CD4-positive, alpha-beta T cell treated with Interleukin-17A for 4 hours (primary cell): ENCODE measurements around the gene CLEC2L.

Experiments
- DNase-seq: peaks from one replicate; pipeline ENCODE4 v3.0.0-alpha.2; 2020; ENCODE audit warnings: mixed read lengths

Gene CLEC2L

GRCh38 chr7:139523199-139523941 is at the start of gene CLEC2L:
TSS of gene CLEC2L (plus strand) at chr7:139523685. CDS start at chr7:139523928, 243 bp downstream.
- DNase-seq, result no peak

DNA sequence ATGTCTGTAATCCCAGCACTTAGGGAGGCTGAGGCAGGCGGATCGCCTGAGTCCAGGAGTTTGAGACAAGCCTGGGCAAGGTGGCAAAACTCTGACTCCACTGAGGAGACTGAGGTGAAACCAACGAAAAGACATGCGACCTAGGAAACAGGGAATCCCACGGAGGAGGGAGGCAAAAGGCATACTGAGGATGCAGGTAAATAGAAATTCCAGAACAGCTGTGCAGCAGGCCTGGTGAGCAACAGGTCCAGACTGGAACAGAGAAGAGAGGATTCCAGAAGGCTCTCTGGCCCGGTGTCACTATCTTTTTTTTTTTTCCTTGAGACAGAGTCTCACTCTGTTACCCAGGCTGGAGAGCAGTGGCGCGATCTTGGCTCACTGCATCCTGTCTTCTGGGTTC is 47.3 kb upstream of the CLEC2L start:
- no peak for DNase-seq

DNA sequence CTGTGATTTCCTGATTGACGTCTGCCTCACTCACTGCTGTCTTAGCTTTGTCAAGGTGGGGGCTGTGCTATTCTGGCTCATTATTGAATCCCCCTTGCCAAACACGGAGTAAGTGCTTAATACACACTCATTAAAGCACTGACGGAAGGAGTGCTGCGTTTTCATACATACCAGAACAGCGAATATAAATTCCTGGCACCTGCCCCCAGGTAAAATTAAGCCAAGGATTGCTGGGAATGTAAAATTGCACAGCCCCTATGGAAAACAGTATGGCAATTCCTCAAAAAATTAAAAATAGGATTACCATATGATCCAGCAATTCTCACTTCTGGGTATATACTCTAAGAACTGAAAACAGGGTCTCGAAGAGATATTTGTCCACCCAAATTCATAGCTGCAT is 46.6 kb upstream of the CLEC2L start:
- no peak for DNase-seq

DNA sequence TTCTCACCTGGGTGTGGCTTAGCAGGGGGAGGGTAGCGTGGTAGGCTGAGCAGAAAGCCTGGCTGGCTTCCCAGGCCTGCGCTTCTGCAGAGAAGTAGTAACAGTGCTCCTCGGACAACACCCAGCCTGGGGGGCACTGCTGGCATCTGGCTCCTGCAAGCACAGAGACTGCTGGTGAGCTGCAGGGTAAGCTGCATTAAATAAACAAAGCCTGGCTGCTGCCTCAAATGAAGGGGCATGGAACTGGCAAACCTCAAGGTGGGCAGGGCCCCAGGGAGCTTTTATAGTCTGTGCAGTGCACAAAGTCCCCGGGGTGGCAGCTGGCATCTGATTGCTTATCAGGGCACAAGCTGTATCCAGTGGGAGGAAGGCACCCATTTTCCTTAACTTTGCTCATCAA is 43.9 kb upstream of the CLEC2L start:
- DNase-seq, result no peak

DNA sequence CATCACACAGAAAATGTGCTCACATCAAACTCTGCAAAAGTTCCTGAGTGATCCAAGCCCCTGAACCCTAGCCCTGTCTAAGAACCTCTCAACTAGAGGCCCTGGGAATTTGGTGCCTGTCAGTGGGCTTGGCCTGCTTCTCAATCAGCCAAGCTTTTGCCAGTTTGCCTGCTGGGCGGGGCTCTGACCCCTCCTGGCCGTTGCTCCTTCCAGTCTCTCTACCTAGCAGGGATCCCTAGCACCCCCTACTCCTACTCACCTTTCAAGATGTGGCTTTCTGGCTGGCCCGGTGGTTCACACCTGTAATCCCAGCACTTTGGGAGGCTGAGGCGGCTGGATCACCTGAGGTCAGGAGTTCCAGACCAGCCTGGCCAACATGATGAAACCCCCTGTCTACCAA is 42.1 kb upstream of the CLEC2L start:
- DNase-seq, result no peak

- no peak for DNase-seq
These were observed 41.4 kb upstream of the CLEC2L start for GRCh38 chr7:139482122-139482521.

DNA sequence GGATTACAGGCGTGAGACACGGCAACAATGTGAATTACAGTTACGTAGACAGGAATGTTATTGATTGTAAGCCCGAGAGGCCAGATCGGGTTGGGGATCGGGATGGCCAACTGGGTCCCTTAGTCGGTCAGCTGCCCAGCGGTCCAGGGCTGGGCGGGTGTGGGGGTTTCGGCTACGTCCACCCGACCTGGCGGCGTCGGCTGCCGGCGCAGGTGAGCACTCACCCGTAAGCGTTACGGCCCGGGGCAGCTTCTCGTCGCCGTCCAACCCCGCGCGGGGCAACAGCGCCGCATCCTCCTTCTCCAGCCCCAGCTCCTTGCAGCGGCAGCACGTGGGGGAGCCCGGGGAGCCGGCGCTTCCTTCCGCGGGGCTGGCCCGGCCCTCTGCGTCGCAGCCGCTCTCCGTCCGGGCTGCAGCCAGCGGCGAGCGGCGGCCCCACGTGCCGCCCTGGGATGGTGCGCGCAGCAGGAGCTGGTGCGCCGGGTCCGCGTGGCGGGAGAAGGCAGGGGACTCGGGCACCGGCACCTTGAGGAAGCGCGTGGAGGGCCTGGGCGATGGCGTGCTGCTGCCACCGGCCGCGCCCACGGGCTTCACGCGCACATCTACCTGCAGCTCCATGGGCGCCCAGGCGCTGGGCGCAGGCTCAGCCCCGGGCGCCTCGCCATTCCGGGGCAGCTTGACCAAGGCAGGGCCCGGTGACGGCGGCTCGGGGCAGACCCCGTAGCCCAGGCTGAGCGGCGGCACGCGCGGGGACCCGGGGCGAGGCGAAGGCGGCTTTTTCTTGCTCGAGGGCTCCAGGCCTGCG is 40.6 kb upstream of the CLEC2L start:
- DNase-seq, result no peak

GRCh38 chr7:139487366-139488080 is 36.0 kb upstream of the CLEC2L start:
- DNase-seq, result no peak

DNA sequence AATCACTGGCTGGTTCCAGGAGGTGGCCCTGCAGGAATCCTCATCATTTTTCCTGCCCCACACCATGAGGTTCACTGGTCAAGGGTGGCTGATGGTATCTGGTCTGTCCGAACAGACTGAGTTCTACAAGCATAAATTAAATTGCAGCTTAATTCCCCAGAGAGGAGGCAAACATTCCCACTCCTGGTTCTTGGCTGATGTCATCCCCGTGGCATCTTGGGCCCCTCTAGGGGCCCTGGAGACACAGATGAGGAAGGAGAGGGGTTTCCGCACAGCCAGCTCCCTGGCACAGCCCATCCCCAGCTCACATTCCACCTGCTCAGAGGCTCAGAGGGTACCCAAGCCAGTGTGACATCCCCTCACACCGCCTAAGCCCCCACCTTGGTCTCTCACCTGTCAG is 34.7 kb upstream of the CLEC2L start:
- no peak for DNase-seq

- DNase-seq, result no peak
These were observed 33.4 kb upstream of the CLEC2L start for GRCh38 chr7:139490130-139490529.

DNA sequence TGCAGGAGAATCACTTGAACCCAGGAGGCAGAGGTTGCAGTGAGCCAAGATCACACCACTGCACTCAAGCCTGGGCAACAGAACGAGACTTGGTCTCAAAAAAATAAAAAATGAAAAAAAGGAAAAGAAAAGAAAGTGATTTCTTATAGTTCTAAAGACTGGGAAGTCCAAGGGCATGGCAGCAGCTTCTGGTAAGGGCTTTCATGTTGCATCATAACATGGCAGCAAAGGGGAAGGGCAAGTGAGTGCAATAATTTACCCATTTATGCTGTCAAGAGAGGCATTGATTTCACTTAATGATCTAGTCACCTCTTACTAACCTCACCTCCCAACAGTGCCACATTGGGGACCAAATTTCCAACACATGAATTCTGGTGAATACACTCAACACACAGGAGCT is 31.2 kb upstream of the CLEC2L start:
- no peak for DNase-seq

DNA sequence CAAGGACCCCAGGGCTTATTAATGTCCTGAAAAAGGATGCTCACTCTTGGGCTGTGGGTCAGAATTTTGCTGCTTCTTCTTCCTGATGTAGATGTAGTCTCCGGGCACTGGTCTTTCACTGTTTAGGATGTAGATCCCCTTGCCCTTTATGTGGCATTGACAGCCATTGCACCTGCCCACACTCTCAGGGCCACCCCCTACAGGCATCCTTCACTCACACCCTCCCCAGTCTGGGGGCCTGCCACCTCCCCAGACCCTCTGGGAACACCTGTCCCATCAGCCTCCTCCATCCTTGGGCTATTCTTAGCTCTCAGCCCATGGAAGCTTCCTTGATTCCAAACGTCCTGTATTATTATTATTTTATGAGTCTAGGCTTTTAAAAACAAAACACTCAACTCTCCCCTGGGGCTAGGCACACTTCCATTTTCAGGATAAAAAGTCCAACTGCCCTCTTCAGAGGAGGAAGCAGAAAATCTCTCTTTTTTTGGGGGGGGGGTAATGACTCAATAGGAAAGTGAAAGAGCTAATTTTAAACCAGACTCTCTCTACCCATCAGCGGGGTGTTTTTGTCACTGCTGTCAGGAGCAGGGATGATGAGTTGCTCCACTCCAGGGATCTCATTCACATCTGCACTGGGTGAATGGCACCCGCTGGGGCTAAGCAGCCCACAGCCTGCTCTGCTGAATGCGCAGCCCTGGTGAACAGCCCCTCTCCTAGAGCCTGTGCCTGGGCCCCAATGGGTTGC is 28.5 kb upstream of the CLEC2L start:
- DNase-seq, result no peak

DNA sequence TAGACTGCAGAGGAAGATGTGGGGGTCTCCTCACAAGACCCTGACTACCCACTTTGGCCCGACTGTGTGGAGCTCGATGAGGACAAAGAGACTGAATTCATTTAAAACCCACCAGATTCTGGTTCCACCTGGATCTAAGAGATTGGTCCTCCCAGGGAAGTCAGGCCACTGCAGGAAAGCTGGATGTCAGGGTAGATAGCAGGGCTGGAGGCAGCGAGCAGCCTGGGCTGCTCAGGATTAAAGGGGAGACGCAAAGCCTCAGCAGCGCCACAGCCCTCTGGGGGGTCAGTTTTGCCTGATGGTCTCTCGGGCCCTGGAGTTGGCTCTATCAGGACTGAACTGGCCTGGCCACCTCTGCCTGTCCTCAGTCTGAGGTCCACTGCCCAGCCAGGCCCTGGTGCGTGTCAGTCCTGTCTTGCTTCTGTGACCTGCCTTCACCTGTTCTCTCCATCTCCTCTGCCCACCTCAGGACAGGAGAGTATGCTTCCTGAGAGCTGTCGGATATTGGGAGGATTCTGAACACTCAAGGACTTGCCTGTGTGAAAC is 27.8 kb upstream of the CLEC2L start:
- DNase-seq, result no peak

DNA sequence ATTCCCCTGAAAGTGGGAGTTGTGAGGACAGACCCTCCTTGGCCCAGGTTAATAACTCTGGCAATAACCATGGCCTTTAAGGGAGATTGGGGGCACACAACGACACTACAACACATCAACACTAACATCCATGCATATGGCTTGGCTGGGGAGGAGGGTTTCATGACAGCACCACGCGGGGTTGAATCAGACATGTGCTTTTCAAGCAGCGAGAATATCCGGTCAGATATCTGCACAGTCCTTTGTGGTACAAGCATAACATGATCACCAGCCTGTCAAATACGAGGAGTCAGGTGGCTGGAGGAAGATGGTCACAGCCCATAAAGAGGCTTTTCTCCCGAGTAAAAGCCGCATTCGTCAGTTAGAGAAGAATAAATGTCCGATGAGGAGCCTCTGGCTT is 27.0 kb upstream of the CLEC2L start:
- DNase-seq, result no peak

GRCh38 chr7:139500770-139501138 is 22.7 kb upstream of the CLEC2L start:
- DNase-seq, result no peak

DNA sequence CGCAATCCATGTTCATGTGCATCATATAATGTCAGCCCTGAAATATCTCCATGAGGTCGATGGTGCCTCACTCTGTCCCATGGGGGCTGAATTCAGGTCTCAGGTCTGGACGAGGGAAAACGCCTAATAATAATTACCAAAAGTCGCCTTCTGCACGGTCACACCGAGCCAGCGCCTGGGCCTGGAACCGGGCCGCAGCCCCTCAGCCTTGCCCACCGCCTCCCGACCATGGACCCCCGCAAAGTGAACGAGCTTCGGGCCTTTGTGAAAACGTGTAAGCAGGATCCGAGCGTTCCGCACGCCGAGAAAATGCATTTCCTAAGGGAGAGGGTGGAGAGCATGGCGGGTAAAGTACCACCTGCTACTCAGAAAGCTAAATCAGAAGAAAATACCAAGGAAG is 21.3 kb upstream of the CLEC2L start:
- no peak for DNase-seq

DNA sequence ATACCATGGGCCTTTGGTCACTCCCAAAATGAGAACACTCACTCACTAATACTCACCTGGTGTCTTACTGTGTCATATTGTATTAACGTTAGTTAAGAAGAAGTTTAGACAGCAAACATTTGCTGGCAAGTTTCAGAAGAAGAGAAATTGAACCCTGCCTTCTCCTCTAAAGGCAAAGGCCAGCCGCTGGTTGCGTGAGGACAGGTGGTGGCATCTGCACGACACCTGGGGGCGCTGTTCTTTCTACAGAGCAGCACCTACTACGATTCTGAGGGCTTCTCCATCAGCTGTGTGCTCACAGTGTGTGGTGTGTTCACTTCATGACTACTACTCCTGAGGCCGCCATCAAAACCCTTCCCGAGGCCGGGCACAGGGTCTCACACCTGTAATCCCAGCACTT is 17.9 kb upstream of the CLEC2L start:
- DNase-seq, result no peak

GRCh38 chr7:139509535-139509934 is 13.9 kb upstream of the CLEC2L start:
- DNase-seq, result no peak

- no peak for DNase-seq
These were observed 12.2 kb upstream of the CLEC2L start for GRCh38 chr7:139511315-139511714.

GRCh38 chr7:139515266-139515665 is 8.2 kb upstream of the CLEC2L start:
- DNase-seq, result no peak

DNA sequence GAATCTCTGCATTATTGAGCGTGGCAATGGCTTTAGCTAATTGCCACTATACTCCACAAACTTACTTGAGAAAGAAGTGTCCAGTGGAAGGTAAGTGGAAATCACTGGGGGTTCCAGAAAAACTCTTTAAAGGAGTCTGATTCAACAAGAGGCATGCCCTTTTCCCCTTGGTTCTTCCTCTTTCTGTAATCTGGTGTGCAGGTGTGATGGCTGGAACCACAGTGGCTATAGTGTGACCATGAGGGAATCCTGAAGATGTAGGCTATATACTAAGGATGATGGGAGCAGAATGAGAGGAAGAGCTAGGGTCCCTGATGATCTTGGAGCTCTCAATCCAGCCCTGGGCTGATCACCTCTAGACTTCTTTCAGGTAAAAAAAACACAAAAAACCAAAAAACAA is 2.0 kb upstream of the CLEC2L start:
- no peak for DNase-seq

DNA sequence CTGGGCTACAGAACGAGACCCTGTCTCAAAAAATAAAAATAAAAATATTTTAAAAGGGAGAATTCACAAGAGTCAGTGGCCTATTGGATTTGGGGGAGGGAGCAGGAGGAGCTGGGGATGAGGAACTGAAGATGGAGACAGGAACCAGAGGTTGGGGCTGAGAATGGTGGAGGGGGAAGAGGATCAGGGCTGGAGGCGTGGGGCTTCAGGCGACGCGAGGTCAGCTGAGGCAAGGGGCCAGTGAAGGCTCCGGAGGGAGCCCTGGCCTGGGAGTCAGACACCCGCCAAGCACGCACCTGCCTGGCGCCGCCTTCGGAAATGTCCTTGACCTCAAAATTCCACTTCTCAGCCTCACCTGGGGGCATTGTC is 671 bp upstream of the CLEC2L start:
- DNase-seq, result no peak
